SK-MEL-5 (cell line): ENCODE results near the gene KIFAP3. TPM values are rescaled to one million over a fixed set of nuclear protein-coding genes. Genes with fewer than 3 reads are reported as not detected.
"Not testable (repeated sequence)": the region's sequence is repeated elsewhere in the genome, so short reads cannot be mapped to it uniquely, and the experiment has no call there.

Experiments
- DNase-seq: peaks from one replicate; pipeline ENCODE4 v3.0.0-alpha.2; 2016; ENCODE audit warnings: low read depth, low spot score
- in situ Hi-C: cut with HindIII; loops from 2 replicates; pipeline ENCODE4 v1.10.0; 2016; ENCODE audit warnings: low sequenced_read_pairs, high pct_unique_total_duplicates, low pct_unique_long_range_greater_than_20kb
- total RNA-seq: library from RNA; depleted of rRNA; stranded (reverse); fragments of >200 nt; shearing (Covaris generic); gene quantifications from 2 replicates; pipeline ENCODE4 v1.2.3, GENCODE V29; 2014

KIFAP3 gene
- total RNA-seq, 1 experiment from 2014 or later, result 12.8 TPM

DNA sequence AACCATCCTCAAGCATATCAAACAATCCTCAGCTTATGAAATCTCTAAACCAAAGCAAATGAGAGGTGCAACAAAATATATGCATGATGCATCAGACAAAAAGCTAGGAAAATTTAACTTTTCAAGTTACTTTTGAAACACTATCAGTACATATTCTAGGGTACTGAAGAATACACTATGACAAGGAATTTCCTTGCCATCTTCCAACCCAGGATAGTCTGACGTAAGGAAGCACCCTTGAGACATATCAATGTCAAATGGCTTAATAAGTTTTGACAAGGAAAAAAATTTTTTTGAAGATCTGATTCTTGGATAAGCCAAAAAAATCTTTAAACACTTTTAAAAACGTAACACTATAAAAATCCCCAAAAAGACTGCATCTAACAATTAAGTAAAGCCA lies 64.9 kb downstream of the KIFAP3 start:
- in situ Hi-C loops, result no loop called here
- no peak for DNase-seq

DNA sequence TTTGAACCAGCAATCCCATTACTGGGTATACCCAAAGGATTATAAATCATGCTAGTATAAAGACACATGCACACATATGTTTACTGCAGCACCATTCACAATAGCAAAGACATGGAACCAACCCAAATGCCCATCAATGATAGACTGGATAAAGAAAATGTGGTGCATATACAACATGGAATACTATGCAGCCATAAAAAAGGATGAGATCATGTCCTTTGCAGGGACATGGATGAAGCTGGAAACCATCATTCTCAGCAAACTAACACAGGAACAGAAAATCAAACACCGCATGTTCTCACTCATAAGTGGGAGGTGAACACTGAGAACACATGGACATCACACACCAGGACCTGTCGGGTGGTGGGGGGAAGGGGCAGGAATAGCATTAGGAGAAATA lies 65.8 kb downstream of the KIFAP3 start:
- in situ Hi-C loops, result not testable (repeated sequence)

GRCh38 chr1:170003270-170003835 lies 71.1 kb downstream of the KIFAP3 start:
- DNase-seq, in situ Hi-C loops: not testable (repeated sequence)

More for the DNA sequence above, 65.8 kb downstream of the KIFAP3 start:
- not testable (repeated sequence) for DNase-seq

DNA sequence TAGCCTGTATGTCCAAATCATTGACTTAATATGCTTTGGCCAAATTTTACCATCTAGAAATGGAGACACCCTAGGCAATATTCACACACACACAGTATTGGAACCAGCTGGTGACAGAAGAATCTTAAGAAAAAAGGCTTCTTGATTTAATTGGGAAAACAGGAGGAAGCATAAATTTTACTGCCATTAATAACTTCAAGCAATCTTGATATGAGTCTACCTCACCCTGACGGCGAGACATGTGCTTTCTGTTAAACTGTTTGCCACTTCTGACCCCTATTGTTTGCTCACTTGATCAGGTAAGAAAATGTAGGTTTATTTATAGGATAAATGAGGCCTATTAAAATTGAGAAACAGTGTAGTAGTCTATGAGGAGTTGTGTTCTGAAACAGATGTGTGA lies 73.2 kb downstream of the KIFAP3 start:
- DNase-seq, result no peak
- in situ Hi-C loops, result no loop called here

DNA sequence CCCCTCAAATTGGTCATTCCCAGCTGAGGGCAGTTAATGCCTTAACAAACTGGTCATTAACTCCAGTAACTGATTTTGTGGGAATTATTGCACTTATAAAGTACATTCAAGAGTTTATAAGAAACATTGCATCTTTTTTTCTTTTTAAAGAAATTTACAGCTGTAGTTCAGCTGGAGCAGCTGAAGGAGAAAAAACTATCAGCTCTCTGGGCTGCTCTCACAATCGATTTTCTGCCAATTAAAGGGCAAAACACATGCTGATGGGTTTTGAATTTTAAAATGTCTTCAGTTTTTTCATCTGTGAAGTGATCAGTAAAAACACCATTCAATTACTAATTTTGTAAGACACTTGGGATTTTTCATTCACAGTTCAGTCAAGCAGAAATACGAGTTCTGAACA lies 74.7 kb downstream of the KIFAP3 start:
- in situ Hi-C loops, result no loop called here
- no peak for DNase-seq

DNA sequence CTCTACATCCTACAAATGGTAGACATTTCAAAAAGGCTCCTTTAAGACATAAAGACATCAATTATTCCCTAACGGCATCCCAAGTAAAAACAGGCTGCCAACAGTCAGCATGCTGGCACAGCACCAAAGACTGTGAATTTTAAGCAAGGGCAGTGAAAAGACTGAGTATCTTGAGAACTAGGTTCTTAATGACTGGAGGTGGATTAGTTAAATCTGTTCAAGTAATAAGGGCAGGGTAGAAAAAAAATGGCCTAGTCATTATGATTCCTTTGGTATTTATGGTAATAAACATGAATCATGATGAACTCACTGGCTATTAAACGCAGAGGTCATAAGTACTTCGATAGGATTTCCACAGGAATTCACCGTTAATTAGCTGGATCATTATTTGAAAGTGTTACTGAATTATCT lies 75.2 kb downstream of the KIFAP3 start:
- peak; percentile 30 for DNase-seq
- in situ Hi-C loops, result no loop called here

- DNase-seq, result no peak
- in situ Hi-C loops, result no loop called here
Measured at GRCh38 chr1:169995993-169996392, 78.5 kb downstream of the KIFAP3 start.

GRCh38 chr1:169989246-169989645 lies 85.2 kb downstream of the KIFAP3 start:
- no peak for DNase-seq
- in situ Hi-C loops, result no loop called here

GRCh38 chr1:169985757-169986156 lies 88.7 kb downstream of the KIFAP3 start:
- in situ Hi-C loops, result no loop called here
- DNase-seq, result no peak

- in situ Hi-C loops, result no loop called here
- no peak for DNase-seq
Measured at GRCh38 chr1:169974067-169974466, 100.4 kb downstream of the KIFAP3 start.

DNA sequence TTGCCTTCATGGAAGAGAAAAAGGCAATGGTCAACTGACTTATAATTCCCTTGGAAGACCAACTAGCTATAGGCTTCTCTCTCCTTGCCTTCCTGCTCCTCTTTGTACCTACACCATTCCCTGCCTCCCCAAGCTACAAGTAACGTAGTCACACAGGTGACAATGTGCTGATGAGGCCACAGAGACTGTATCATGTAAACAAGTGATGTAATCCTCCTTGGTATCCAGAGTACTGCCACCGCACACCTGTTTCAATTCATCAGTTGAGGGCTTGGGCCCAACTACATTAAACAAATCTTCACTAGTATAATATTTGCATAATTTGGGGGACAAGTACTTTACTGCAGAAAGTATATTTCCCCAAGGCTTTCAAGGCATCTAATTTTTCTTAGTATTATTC lies 104.4 kb downstream of the KIFAP3 start:
- no peak for DNase-seq
- in situ Hi-C loops, result no loop called here

GRCh38 chr1:169968174-169968573 lies 106.3 kb downstream of the KIFAP3 start:
- no peak for DNase-seq
- in situ Hi-C loops, result no loop called here

GRCh38 chr1:169964206-169964605 lies 110.3 kb downstream of the KIFAP3 start:
- peak; percentile 89 for DNase-seq
- in situ Hi-C loops, result no loop called here

GRCh38 chr1:169959686-169960085 lies 114.8 kb downstream of the KIFAP3 start:
- in situ Hi-C loops, result no loop called here
- no peak for DNase-seq

DNA sequence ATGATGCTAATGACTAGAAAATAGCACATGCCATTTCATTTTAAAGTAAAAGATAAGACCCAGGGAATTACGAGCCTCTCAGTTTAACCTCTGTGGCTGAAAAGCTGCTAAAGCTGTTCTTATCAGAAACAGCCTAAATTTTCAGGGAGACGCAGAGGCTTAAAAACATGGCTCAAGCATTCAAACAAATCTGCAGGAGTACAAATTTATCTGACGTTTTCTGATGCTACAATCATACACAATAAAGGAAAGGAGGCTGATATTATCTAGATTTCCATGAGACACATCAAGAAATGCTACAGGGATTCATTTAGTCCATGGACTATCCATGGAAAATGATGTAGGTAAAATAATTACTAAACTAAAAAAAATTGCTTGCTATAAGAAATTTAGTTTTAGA lies 115.5 kb downstream of the KIFAP3 start:
- no peak for DNase-seq
- in situ Hi-C loops, result no loop called here

GRCh38 chr1:169957884-169958283 lies 116.6 kb downstream of the KIFAP3 start:
- in situ Hi-C loops, result no loop called here
- DNase-seq, result no peak

DNA sequence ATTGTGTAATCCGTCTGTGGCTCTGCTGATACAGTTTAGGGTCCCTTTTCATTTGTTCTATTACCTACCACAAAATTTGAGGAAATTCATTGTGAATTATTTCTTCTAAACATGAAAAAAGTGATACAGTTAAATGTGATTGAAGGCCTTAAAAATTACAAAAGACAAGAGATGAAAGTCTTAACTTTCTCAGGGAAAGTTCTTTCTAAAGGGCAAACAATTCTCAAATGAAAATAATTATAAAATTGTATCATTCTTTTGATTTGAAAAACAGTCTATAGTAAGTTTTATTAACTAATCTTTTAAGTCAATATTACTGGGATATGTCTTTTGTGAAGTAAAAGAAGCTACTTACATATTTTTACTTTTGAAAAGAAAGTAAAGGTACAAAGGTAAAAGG lies 123.4 kb downstream of the KIFAP3 start:
- in situ Hi-C loops, result no loop called here
- no peak for DNase-seq

- peak; percentile 5 for DNase-seq
- in situ Hi-C loops, result no loop called here
Measured at GRCh38 chr1:169949139-169949538, 125.4 kb downstream of the KIFAP3 start.

GRCh38 chr1:169946206-169946605 lies 128.3 kb downstream of the KIFAP3 start:
- in situ Hi-C loops, result no loop called here
- no peak for DNase-seq

DNA sequence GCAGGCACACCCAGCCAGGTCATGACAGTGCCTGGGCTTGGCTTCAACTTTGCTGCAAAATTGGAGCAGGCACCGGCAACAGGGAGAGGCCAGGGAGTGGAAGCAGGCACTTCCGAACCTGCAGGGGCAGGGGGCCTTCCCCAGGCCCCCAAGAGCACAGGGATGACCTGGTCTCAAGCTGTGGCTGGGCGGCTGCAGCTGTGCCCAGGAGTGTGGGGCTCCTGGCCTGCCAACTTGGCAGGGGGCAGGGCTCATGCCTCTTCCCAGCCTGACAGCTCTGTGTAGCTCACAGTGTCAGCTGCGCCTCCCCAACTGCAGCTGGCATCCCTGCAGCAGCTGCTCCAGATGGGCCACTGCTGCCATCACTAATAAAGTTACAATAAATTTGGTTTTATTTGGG lies 129.3 kb downstream of the KIFAP3 start:
- in situ Hi-C loops, result no loop called here
- DNase-seq, result no peak
